Chondrocyte (in vitro differentiated cells): ENCODE measurements around the gene SMIM9. TPM values are rescaled to one million over a fixed set of nuclear protein-coding genes. Genes with fewer than 3 reads are reported as not detected.
"Not testable (repeated sequence)": the region's sequence is repeated elsewhere in the genome, so short reads cannot be mapped to it uniquely, and the experiment has no call there.

Experiments
- DNase-seq: peaks from one replicate; pipeline ENCODE4 v3.0.0; 2021; ENCODE audit warnings: mixed read lengths, low spot score
- H3K27ac Mint-ChIP-seq: one replicate; pipeline ENCODE4 v1.8.0; 2021; ENCODE audit warnings: mild to moderate bottlenecking, moderate library complexity, mixed read lengths; ENCODE audit not compliant: unreplicated experiment
- H3K27me3 Mint-ChIP-seq: 2 replicates; pipeline ENCODE4 v1.8.0; 2021; ENCODE audit warnings: low read depth, mixed read lengths
- H3K36me3 Mint-ChIP-seq: 2 replicates; pipeline ENCODE4 v1.8.0; 2021; ENCODE audit warnings: low read depth, mixed read lengths
- H3K4me1 Mint-ChIP-seq: 2 replicates; pipeline ENCODE4 v1.8.0; 2021; ENCODE audit warnings: low read depth, mild to moderate bottlenecking, mixed read lengths
- H3K4me3 Mint-ChIP-seq: one replicate; pipeline ENCODE4 v1.8.0; 2021; ENCODE audit warnings: mild to moderate bottlenecking, moderate library complexity, mixed read lengths; ENCODE audit not compliant: unreplicated experiment
- H3K9me3 Mint-ChIP-seq: 2 replicates; pipeline ENCODE4 v1.8.0; 2021; ENCODE audit warnings: low read depth, mixed read lengths
- long read RNA-seq: library from polyadenylated mRNA; stranded (forward); transcript quantifications from one replicate; pipeline ENCODE4 v2.0.0, GENCODE V29; 2021
- total RNA-seq: library from RNA; stranded (reverse); gene quantifications from 3 replicates; pipeline ENCODE4 v1.2.1, GENCODE V29; 2021
- TF ChIP-seq, protein P1 (sequence below): fragments of 200-600 bp; sonication (generic); IDR thresholded peaks from 2 replicates; pipeline ENCODE4 v1.5.0; 2021; ENCODE audit warnings: antibody characterized with exemption, mild to moderate bottlenecking, moderate library complexity

SMIM9 gene
- total RNA-seq, result not detected in 3 replicates
- long read RNA-seq, result 0 reads

- DNase-seq, result no peak
- H3K4me3 Mint-ChIP-seq, result no peak within 1 kb of the TSS
- TF ChIP-seq, protein P1, sequence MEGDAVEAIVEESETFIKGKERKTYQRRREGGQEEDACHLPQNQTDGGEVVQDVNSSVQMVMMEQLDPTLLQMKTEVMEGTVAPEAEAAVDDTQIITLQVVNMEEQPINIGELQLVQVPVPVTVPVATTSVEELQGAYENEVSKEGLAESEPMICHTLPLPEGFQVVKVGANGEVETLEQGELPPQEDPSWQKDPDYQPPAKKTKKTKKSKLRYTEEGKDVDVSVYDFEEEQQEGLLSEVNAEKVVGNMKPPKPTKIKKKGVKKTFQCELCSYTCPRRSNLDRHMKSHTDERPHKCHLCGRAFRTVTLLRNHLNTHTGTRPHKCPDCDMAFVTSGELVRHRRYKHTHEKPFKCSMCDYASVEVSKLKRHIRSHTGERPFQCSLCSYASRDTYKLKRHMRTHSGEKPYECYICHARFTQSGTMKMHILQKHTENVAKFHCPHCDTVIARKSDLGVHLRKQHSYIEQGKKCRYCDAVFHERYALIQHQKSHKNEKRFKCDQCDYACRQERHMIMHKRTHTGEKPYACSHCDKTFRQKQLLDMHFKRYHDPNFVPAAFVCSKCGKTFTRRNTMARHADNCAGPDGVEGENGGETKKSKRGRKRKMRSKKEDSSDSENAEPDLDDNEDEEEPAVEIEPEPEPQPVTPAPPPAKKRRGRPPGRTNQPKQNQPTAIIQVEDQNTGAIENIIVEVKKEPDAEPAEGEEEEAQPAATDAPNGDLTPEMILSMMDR, result no peak
- H3K27ac Mint-ChIP-seq, result no peak within 1 kb of the TSS
- H3K4me1 Mint-ChIP-seq, result no peaks in the 10 kb centered on the region
- peaks cover 30% of the 10 kb centered on the region for H3K9me3 Mint-ChIP-seq
- H3K27me3 Mint-ChIP-seq, result peaks cover 2% of the 10 kb centered on the region
- H3K36me3 Mint-ChIP-seq, result peaks cover 3% of the 10 kb centered on the region
Measured at GRCh38 chrX:154834562-154834961, at the start of gene SMIM9. Gene SMIM9 (minus strand): TSS chrX:154834662. CDS start chrX:154830856, 3,806 bp downstream.

DNA sequence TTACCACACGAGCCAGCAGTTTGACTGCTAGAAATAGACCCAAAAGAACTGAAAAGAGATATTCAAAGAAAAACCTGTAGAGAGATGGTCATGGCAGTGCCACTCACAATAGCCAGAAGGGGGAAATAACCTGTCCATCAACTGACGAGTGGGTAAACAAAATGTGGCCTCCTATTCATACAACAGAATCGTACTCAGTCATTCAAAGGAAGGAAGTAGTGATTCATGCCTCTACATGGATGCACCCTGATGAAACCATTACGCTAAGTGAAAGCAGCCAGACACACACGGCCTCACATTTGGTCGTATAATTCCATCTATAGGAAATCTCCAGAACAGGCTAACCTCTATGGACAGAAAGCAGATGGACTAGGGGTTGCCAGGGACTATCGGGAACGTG is 49.6 kb upstream of the SMIM9 start:
- not testable (repeated sequence) for DNase-seq, H3K4me1 Mint-ChIP-seq, H3K4me3 Mint-ChIP-seq, H3K36me3 Mint-ChIP-seq, H3K27me3 Mint-ChIP-seq, H3K9me3 Mint-ChIP-seq, H3K27ac Mint-ChIP-seq

GRCh38 chrX:154873329-154873728 is 38.9 kb upstream of the SMIM9 start:
- H3K36me3 Mint-ChIP-seq, result peaks cover 6% of the 10 kb centered on the region
- H3K4me1 Mint-ChIP-seq, result no peaks in the 10 kb centered on the region
- H3K27ac Mint-ChIP-seq, result no peak overlapping the region
- DNase-seq, result no peak
- TF ChIP-seq, protein P1, result no peak
- H3K9me3 Mint-ChIP-seq, result peaks cover 42% of the 10 kb centered on the region
- no peak overlapping the region for H3K4me3 Mint-ChIP-seq
- H3K27me3 Mint-ChIP-seq, result peaks cover 4% of the 10 kb centered on the region

GRCh38 chrX:154868522-154868921 is 34.1 kb upstream of the SMIM9 start:
- H3K27ac Mint-ChIP-seq, DNase-seq, H3K36me3 Mint-ChIP-seq, H3K4me1 Mint-ChIP-seq, H3K4me3 Mint-ChIP-seq, H3K27me3 Mint-ChIP-seq: not testable (repeated sequence)
- H3K9me3 Mint-ChIP-seq, result peaks cover 62% of the 10 kb centered on the region

- no peaks in the 10 kb centered on the region for H3K4me1 Mint-ChIP-seq
- peaks cover 8% of the 10 kb centered on the region for H3K36me3 Mint-ChIP-seq
- no peak for DNase-seq
- no peak overlapping the region for H3K27ac Mint-ChIP-seq
- H3K4me3 Mint-ChIP-seq, result no peak overlapping the region
- peaks cover 48% of the 10 kb centered on the region for H3K9me3 Mint-ChIP-seq
- no peaks in the 10 kb centered on the region for H3K27me3 Mint-ChIP-seq
- TF ChIP-seq, protein P1, result no peak
Measured at GRCh38 chrX:154855256-154855655, 20.8 kb upstream of the SMIM9 start.

DNA sequence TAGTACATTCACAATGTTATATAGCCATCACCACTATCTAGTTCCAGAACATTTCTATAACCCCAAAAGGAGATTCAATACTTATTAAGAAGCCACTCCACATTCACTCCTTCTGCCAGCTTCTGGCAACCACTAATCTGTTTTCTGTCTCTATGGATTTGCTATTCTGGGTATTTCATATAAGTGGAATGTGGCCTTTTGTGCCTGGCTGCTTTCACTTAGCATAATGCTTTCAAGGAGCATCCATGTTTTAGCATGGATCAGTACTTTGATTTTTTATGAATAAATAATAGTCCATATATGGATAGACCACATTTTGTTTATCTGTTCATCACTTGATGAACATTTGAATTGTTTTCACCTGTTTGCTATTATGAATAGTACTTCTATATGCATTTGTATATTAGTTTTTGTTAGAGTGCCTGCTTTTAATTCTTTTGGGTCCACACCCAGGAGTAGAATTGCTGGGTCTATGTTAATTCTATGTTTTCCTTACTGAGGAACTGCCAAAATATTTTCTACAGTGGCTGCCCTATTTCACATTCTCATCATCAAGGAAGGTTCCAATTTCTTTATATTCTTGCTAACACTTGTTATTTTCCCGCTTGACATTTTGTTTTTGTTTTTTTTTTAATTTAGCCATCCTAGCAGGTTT is 16.6 kb upstream of the SMIM9 start:
- no peaks in the 10 kb centered on the region for H3K27me3 Mint-ChIP-seq
- H3K27ac Mint-ChIP-seq, result no peak overlapping the region
- TF ChIP-seq, protein P1, result no peak
- H3K9me3 Mint-ChIP-seq, result peaks cover 38% of the 10 kb centered on the region
- no peak for DNase-seq
- no peaks in the 10 kb centered on the region for H3K4me1 Mint-ChIP-seq
- H3K4me3 Mint-ChIP-seq, result no peak overlapping the region
- H3K36me3 Mint-ChIP-seq, result peaks cover 3% of the 10 kb centered on the region
